Measurements from ENCODE around the gene RAP1GAP2.

Gene RAP1GAP2

GRCh38 chr17:2853283-2854142 lies 57.3 kb downstream of the RAP1GAP2 start:
- DNase-seq (ENCODE audit: low spot score) = no peak

GRCh38 chr17:2854143-2855055 lies 58.2 kb downstream of the RAP1GAP2 start:
- no peak for DNase-seq (ENCODE audit: low spot score)

DNA sequence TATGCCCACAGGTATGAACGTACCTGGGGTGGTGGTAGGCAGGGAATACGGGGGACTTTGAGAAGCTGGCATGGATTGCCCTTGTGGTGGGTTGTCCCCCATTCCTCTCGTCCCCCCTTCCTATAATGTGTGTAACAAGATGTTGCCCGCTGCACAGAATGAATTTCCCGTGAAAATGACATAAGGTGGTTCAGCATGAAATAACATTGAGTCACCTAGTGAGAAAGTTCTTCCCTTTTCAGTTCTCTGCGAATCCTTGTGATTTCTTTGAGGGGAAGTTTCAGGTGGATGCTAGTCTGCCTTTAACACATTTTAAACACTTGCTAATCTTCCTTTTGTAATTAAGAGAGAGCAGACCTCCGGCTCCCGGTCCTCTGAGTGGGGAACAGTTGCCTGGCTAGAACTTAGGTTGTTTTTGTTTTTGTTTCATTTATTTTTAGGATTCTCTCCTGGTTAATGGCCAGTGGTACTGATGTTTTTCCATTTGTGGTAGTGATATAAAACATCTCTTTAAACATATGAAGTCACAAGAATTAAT lies 58.9 kb downstream of the RAP1GAP2 start:
- no peak for DNase-seq (ENCODE audit: low spot score)

- no peak for DNase-seq (ENCODE audit: low spot score)
Observed at GRCh38 chr17:2856727-2857126, 60.5 kb downstream of the RAP1GAP2 start.

DNA sequence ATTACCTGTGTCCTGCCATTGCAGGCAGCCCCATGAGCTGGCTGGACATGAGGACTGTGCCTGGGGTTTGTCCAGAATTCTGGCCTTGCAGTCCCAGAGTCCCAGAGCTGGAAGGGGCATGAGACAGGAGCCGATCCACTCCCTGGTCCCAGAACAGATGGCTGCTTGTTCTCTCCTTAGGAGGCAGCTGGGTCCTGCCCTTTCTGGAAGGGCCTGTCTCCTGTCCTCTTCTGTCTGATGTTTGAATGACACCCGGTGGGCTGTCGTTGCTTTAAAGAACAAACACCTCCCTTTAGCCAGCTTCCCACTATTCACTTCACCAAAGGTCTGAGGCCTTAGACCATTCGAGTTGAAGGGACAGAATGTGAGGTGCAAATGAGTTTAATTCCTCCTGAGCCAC lies 63.8 kb downstream of the RAP1GAP2 start:
- no peak for DNase-seq (ENCODE audit: low spot score)

- no peak for DNase-seq (ENCODE audit: low spot score)
Observed at GRCh38 chr17:2860883-2861282, 64.6 kb downstream of the RAP1GAP2 start.

DNA sequence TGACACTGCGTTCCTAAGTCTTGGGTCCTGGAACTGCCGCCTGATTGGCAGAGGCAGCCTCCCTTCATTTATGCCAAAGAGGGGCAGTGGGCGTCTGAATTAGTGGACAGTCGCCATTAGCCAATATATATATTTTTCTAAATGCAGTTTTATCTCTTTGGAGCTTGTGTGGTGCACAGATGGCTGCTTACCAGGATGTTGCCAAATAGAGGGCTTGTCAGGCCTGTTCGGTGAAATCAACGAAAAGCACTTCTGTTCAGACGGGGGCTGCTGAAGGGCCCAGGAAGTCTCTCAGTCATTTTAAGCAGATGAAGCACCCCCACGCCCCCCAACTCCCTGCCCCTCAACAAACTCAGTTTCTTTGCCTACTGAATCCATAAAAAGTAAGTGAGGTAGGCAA lies 66.0 kb downstream of the RAP1GAP2 start:
- no peak for DNase-seq (ENCODE audit: low spot score)

- no peak for DNase-seq (ENCODE audit: low spot score)
Observed at GRCh38 chr17:2863204-2863603, 67.0 kb downstream of the RAP1GAP2 start.

DNA sequence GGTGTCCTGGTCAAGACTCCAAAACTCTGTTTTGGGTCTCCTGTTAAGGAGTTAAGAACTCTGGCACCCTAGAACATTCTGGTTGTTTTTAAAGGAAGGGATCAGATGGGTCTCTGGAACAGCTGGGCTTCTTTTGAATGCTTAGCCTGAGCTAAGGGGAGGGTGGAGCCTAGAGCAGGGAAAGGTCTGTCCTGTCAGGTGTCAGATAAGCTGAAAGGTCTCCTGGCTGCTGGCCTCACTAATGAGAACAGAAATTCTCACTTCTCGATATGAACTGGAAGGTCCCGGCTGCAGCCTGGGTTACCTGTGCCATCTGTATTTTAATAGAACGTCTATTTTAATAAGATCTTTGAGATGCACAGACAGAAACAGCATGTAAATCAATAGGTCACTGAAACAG lies 69.0 kb downstream of the RAP1GAP2 start:
- no peak for DNase-seq (ENCODE audit: low spot score)

- DNase-seq (ENCODE audit: low spot score) = no peak
Observed at GRCh38 chr17:2867441-2868424, 71.5 kb downstream of the RAP1GAP2 start.

DNA sequence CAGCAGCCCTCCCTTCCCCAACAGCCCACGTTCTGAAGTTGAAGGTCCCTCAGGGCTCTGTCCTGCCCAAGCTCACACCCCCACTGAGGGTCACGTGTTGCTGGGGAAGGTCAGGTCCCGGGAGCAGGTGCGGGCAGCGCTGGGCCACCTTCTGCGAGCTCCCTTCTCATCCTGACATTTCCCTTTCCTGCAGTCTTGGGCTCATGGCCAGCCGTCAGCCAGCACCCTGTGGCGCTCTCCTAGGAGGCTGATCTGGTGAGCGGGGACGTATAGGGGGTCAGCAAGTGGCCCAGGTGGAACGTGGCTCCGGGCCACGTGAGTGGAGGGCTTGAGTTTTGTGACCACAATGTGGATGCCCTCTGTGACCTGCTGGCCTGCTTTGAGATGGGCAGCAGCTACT lies 73.4 kb downstream of the RAP1GAP2 start:
- DNase-seq (ENCODE audit: low spot score) = no peak

GRCh38 chr17:2871205-2871604 lies 75.0 kb downstream of the RAP1GAP2 start:
- no peak for DNase-seq (ENCODE audit: low spot score)

- DNase-seq (ENCODE audit: low spot score) = no peak
Observed at GRCh38 chr17:2871720-2872119, 75.5 kb downstream of the RAP1GAP2 start.

DNA sequence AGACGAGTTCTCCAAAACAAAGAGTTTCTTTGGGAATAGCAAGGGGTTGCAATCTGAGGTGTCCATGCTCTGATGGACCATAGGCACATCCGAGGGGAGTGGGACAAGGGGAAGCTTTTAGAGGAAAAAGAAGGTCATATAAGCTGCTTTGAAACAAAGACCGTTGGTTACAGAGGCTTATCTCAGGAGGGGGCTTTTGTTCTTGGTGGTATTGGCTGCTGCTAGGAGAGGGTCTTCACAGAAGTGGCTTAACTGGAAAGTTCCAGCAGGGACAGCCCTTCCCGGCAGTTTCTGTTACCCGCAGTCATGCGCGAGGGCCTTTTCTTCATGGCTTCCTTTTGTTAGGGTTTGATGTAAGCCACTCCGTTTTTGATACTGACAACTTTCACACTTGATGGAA lies 76.0 kb downstream of the RAP1GAP2 start:
- no peak for DNase-seq (ENCODE audit: low spot score)

- DNase-seq (ENCODE audit: low spot score) = no peak
Observed at GRCh38 chr17:2874189-2874686, 78.0 kb downstream of the RAP1GAP2 start.

DNA sequence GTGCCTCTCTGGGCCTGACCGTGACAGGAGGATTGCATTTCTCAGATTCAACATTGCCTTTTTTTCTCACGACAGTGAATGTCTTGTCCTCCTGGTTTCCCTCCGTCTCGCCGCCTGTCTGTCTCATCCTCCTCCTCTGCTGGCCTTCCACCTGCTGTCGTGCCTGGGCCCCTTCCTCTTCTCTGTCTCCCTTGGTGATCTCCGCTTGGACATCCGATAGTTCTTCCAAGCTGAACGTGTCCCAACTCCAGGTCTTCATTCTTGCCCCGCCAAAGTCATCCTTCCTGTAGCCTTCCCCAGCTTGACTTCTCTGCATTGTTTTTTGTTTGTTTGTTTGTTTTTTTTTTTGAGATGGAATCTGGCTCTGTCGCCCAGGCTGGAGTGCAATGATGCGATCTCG lies 79.4 kb downstream of the RAP1GAP2 start:
- no peak for DNase-seq (ENCODE audit: low spot score)

DNA sequence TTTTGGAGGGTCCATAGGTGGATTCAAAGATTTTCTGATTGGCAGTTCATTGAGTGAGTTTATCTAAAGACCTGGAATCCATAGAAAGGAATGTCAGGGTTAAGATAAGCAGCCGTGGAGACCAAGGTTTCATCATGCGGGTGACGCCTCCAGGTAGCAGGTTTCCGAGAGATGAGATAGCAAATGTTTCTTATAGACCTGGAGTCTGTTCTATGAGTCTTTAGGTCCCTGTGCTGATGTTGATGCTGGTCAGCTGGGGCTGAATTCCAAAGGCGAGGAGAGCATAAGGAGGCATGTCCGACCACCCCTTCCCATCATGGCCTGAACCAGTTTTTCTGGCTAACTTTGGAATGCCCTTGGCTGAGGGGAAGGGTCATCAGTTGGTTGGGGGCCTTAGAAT lies 80.2 kb downstream of the RAP1GAP2 start:
- DNase-seq (ENCODE audit: low spot score) = no peak

DNA sequence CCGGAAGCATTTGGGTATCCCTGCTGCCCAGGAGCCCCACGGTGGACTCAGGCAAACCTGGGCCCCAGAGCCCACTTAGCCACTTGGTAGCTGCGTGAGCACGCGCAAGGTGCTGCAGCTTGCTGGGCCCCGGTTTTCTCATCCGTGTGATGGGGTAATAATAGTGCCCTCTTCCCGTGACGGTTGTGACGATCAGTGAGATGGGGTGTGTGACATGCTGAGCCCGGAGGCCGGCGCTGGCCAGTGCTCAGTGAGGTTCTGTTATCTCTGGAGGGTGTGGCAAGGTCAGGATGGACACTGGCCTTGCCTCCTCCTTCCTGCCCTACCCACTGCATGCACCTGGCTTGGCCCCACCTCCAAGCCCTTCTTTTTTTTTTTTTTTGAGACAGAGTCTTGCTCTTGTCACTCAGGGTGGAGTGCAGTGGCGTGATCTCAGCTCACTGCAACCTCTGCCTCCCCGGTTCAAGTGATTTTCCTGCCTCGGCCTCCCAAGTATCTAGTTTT lies 82.6 kb downstream of the RAP1GAP2 start:
- no peak for DNase-seq (ENCODE audit: low spot score)

- no peak for DNase-seq (ENCODE audit: low spot score)
Observed at GRCh38 chr17:2880050-2880449, 83.8 kb downstream of the RAP1GAP2 start.

- no peak for DNase-seq (ENCODE audit: low spot score)
Observed at GRCh38 chr17:2881295-2881694, 85.1 kb downstream of the RAP1GAP2 start.

DNA sequence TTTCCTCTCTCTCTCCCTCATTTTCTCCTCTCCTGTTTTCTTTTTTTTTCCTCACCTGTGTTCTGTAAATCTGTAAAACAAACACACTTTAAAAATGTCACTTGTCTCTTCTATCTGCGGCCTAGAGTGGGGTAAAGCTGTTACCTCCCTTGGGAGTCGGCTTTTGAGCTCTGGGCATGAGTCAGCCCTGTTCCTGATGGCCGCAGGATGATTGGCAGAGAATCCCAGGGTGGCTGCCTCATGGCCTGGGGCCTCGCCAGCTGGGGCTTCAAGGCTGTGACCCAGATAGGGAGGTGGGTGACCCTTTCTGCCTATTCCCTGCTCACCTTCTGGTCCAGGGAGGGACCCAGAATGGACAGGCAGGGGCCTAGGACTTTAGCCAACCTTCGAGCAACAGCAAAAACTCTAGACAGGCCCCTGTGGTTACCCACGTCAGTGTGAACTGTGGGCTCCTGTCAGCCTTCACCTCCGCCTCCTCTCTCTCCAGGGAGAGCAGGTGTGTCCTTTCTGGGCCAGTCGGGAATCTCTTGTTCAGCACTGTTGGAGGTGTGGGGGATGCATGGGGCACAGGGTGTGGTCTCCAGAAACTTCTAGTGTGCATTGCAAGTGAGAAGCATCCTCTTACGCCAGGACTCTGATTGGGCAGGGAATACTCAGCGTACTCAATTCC lies 87.4 kb downstream of the RAP1GAP2 start:
- no peak for DNase-seq (ENCODE audit: low spot score)
